H1 (cell line): ENCODE measurements around the gene CYLD.

Source experiments
- CTCF ChIP-seq, 3 experiments: IDR thresholded peaks; 1 replicate in 2 of 3; 2 replicates in 1 of 3; pipeline versions ENCODE4 v1.5.1 to v1.6.1; 2011; ENCODE audit warnings: low read length in 3 of 3, mild to moderate bottlenecking in 3 of 3, inconsistent platforms in 2 of 3, low read depth in 1 of 3, moderate library complexity in 1 of 3; ENCODE audit not compliant: insufficient read depth in 1 of 3; ENCODE audit errors: control extremely low read depth in 1 of 3
- HDAC2 ChIP-seq, 2 experiments: fragments of 300-600 bp in 1 of 2; sonication (generic) in 1 of 2; IDR thresholded peaks; 2 replicates each; pipeline ENCODE4 v1.6.1; 2011 to 2012; ENCODE audit warnings: low read depth in 2 of 2, low read length in 2 of 2, mild to moderate bottlenecking in 2 of 2, moderate library complexity in 2 of 2, borderline replicate concordance in 1 of 2, inconsistent platforms in 1 of 2
- RBBP5 ChIP-seq: IDR thresholded peaks from 2 replicates; pipeline ENCODE4 v1.7.1; 2012; ENCODE audit warnings: low read depth, mild to moderate bottlenecking, inconsistent platforms, low read length, moderate library complexity, borderline replicate concordance
- SP1 ChIP-seq: IDR thresholded peaks from 2 replicates; pipeline ENCODE4 v1.6.1; 2011; ENCODE audit warnings: low read depth, low read length

- TF ChIP-seq CTCF (IDR thresholded peaks at IDR 0.05; ENCODE audit: control extremely low read depth in 1 of 3, insufficient read depth in 1 of 3, low read depth in 1 of 3, low read length in 3 of 3) = no peak
- no peak for TF ChIP-seq SP1
- no peak for TF ChIP-seq RBBP5
- TF ChIP-seq HDAC2 (IDR thresholded peaks at IDR 0.05; ENCODE audit: borderline replicate concordance in 1 of 2, low read depth in 2 of 2, low read length in 2 of 2) = no peak
These were observed 44.5 kb upstream of the CYLD start for GRCh38 chr16:50697421-50697715.
